Measurements from ENCODE around the gene HEY2. TPM values are rescaled to one million over a fixed set of nuclear protein-coding genes. Genes with fewer than 3 reads are reported as not detected.
"Not testable (repeated sequence)": the region's sequence is repeated elsewhere in the genome, so short reads cannot be mapped to it uniquely, and the experiment has no call there.

HEY2 gene
- total RNA-seq, 1 experiment from 2014 or later = not detected

GRCh38 chr6:125804264-125804663 is 54.8 kb downstream of the HEY2 start:
- ATAC-seq (no peak), DNase-seq (ENCODE audit: low read depth, low spot score) (no peak)
- CTCF ChIA-PET = interaction anchor here (0.7 kb wide), 2 partner anchors 263 to 343 kb away, joined by 12 to 13 read pairs; no protein-coding TSS in a partner anchor
- no TSS peak for BruUV-seq (replicated peaks)
- no peak overlapping the region for H3K27ac ChIP-seq (ENCODE audit: low read length)
- H3K4me3 ChIP-seq (ENCODE audit: low read depth in 2 of 2, low read length in 2 of 2) = no peak overlapping the region
- H3K4me1 ChIP-seq (ENCODE audit: control insufficient read depth, insufficient read depth, low read length) = no peaks in the 10 kb centered on the region
- H3K36me3 ChIP-seq (ENCODE audit: control insufficient read depth, insufficient read depth, low read length) = no peaks in the 10 kb centered on the region
- TF ChIP-seq TCF7L2 (IDR thresholded peaks at IDR 0.05; ENCODE audit: low read depth, low read length) (no peak), CTCF (IDR thresholded peaks at IDR 0.05) (no peak), POLR2AphosphoS5 (IDR thresholded peaks at IDR 0.05; ENCODE audit: low read depth, low read length) (no peak), REST (IDR thresholded peaks at IDR 0.05; ENCODE audit: insufficient read depth in 1 of 2, low read depth in 2 of 2, low read length in 1 of 2) (no peak), SIN3A (IDR thresholded peaks at IDR 0.05; ENCODE audit: borderline replicate concordance, insufficient read depth, low read depth, low read length) (no peak)
- in situ Hi-C loops (cut with HindIII; ENCODE audit: low pct_unique_long_range_greater_than_20kb, low sequenced_read_pairs) = no loop called here
- H3K9me3 ChIP-seq (ENCODE audit: control insufficient read depth, insufficient read depth, low read depth, low read length) = no peaks in the 10 kb centered on the region
- no peaks in the 10 kb centered on the region for H3K27me3 ChIP-seq (ENCODE audit: control insufficient read depth, insufficient read depth, low read length)
- intact Hi-C loops (cut with micrococcal nuclease; ENCODE audit: unreplicated experiment) = no loop called here
- POLR2A ChIA-PET = interaction anchor here (0.6 kb wide), 2 partner anchors 14 to 181 kb away, joined by 6 to 23 read pairs; no protein-coding TSS in a partner anchor

GRCh38 chr6:125804866-125805425 is 55.5 kb downstream of the HEY2 start:
- in situ Hi-C loops (cut with HindIII; ENCODE audit: low pct_unique_long_range_greater_than_20kb, low sequenced_read_pairs); BruUV-seq (replicated peaks); H3K27ac ChIP-seq (ENCODE audit: low read length); H3K4me1 ChIP-seq (ENCODE audit: control insufficient read depth, insufficient read depth, low read length); ATAC-seq; H3K4me3 ChIP-seq (ENCODE audit: low read depth in 2 of 2, low read length in 2 of 2); H3K9me3 ChIP-seq (ENCODE audit: control insufficient read depth, insufficient read depth, low read depth, low read length); H3K36me3 ChIP-seq (ENCODE audit: control insufficient read depth, insufficient read depth, low read length); intact Hi-C loops (cut with micrococcal nuclease; ENCODE audit: unreplicated experiment); H3K27me3 ChIP-seq (ENCODE audit: control insufficient read depth, insufficient read depth, low read length); DNase-seq (ENCODE audit: low read depth, low spot score): not testable (repeated sequence)
- CTCF ChIA-PET = interaction anchor here (0.7 kb wide), 2 partner anchors 263 to 342 kb away, joined by 12 to 13 read pairs; no protein-coding TSS in a partner anchor
- POLR2A ChIA-PET = interaction anchor here (0.6 kb wide), 1 partner anchor 180 kb away, joined by 6 read pairs; no protein-coding TSS in a partner anchor

GRCh38 chr6:125806813-125807212 is 57.4 kb downstream of the HEY2 start:
- H3K36me3 ChIP-seq (ENCODE audit: control insufficient read depth, insufficient read depth, low read length) = no peaks in the 10 kb centered on the region
- ChIA-PET POLR2A (no interaction called here), CTCF (no interaction called here)
- intact Hi-C loops (cut with micrococcal nuclease; ENCODE audit: unreplicated experiment) = no loop called here
- H3K4me1 ChIP-seq (ENCODE audit: control insufficient read depth, insufficient read depth, low read length) = no peaks in the 10 kb centered on the region
- no TSS peak for BruUV-seq (replicated peaks)
- no peak for DNase-seq (ENCODE audit: low read depth, low spot score)
- no peaks in the 10 kb centered on the region for H3K9me3 ChIP-seq (ENCODE audit: control insufficient read depth, insufficient read depth, low read depth, low read length)
- H3K4me3 ChIP-seq (ENCODE audit: low read depth in 2 of 2, low read length in 2 of 2) = no peak overlapping the region
- no peak for ATAC-seq
- TF ChIP-seq POLR2AphosphoS5 (IDR thresholded peaks at IDR 0.05; ENCODE audit: low read depth, low read length) (no peak), TCF7L2 (IDR thresholded peaks at IDR 0.05; ENCODE audit: low read depth, low read length) (no peak), SIN3A (IDR thresholded peaks at IDR 0.05; ENCODE audit: borderline replicate concordance, insufficient read depth, low read depth, low read length) (no peak), REST (IDR thresholded peaks at IDR 0.05; ENCODE audit: insufficient read depth in 1 of 2, low read depth in 2 of 2, low read length in 1 of 2) (no peak), CTCF (IDR thresholded peaks at IDR 0.05) (no peak)
- H3K27ac ChIP-seq (ENCODE audit: low read length) = no peak overlapping the region
- H3K27me3 ChIP-seq (ENCODE audit: control insufficient read depth, insufficient read depth, low read length) = no peaks in the 10 kb centered on the region
- in situ Hi-C loops (cut with HindIII; ENCODE audit: low pct_unique_long_range_greater_than_20kb, low sequenced_read_pairs) = no loop called here
